H1 (cell line): Measurements from ENCODE around the gene THBS4. TPM values are rescaled to one million over a fixed set of nuclear protein-coding genes. Genes with fewer than 3 reads are reported as not detected.

Source experiments
- CTCF ChIA-PET: fragments of 300-600 bp; sonication (Branson Sonifier 250); formaldehyde crosslinking; loops from one replicate; lab custom pipeline; 2021; ENCODE audit not compliant: partially characterized antibody; lab: Charles Lee
- POLR2A ChIA-PET: fragments of 300-600 bp; sonication (Branson Sonifier 250); formaldehyde crosslinking; loops from one replicate; lab custom pipeline; 2021; ENCODE audit warnings: inconsistent platforms; ENCODE audit not compliant: partially characterized antibody; lab: Charles Lee
- DNase-seq, 2 experiments: peaks; one replicate each; pipeline versions ENCODE4 v3.0.0 to v3.0.0-alpha.2; 2010 to 2022; ENCODE audit warnings: low spot score in 2 of 2, low read depth in 1 of 2, mixed read lengths in 1 of 2
- FAIRE-seq: peaks from 2 replicates; lab custom pipeline; 2011; peaks lifted over from hg19 to GRCh38; lab: Jason Lieb, UNC
- H2AFZ ChIP-seq: 2 replicates; pipeline ENCODE4 v1.8.1; 2012; ENCODE audit warnings: low read length, inconsistent platforms
- H2AK5ac ChIP-seq: 2 replicates; pipeline ENCODE4 v1.6.1; 2013; ENCODE audit warnings: low read depth, low read length
- H2BK120ac ChIP-seq: replicated peaks from 2 replicates; pipeline ENCODE3; 2013; ENCODE audit warnings: low read depth, low read length, inconsistent platforms
- H2BK12ac ChIP-seq: 2 replicates; pipeline ENCODE4 v1.6.1; 2013; ENCODE audit warnings: low read depth, low read length
- H2BK15ac ChIP-seq: 2 replicates; pipeline ENCODE4 v1.6.1; 2013; ENCODE audit warnings: low read length
- H2BK20ac ChIP-seq: 2 replicates; pipeline ENCODE4 v1.6.1; 2013; ENCODE audit warnings: low read length
- H2BK5ac ChIP-seq: 2 replicates; pipeline ENCODE4 v1.6.1; 2013; ENCODE audit warnings: low read depth, low read length
- H3K14ac ChIP-seq: 2 replicates; pipeline ENCODE4 v1.6.1; 2013; ENCODE audit warnings: inconsistent platforms; ENCODE audit not compliant: insufficient read length
- H3K18ac ChIP-seq: 2 replicates; pipeline ENCODE4 v1.6.1; 2013; ENCODE audit warnings: low read length; ENCODE audit errors: extremely low read depth
- H3K23ac ChIP-seq: 2 replicates; pipeline ENCODE4 v1.6.1; 2013; ENCODE audit warnings: inconsistent platforms; ENCODE audit not compliant: insufficient read length
- H3K23me2 ChIP-seq: 2 replicates; pipeline ENCODE4 v1.6.1; 2013; ENCODE audit warnings: low read depth, low read length
- H3K27ac ChIP-seq: 2 replicates; pipeline ENCODE4 v1.6.1; 2011; ENCODE audit warnings: low read depth, low read length, inconsistent platforms
- H3K27me3 ChIP-seq, 4 experiments: replicated peaks in 1 of 4; 1 replicate in 1 of 4; 2 replicates in 3 of 4; pipeline versions ENCODE4 v1.6.1 to v1.8.1; 2011 to 2013; ENCODE audit warnings: low read length in 3 of 4, mild to moderate bottlenecking in 3 of 4, inconsistent platforms in 2 of 4, mixed read lengths in 2 of 4, moderate library complexity in 1 of 4; ENCODE audit not compliant: control insufficient read depth in 3 of 4, insufficient read depth in 3 of 4; ENCODE audit errors: extremely low read depth in 1 of 4
- H3K36me3 ChIP-seq, 4 experiments: 2 replicates each; pipeline versions ENCODE4 v1.6.1 to v1.8.1; 2011 to 2013; ENCODE audit warnings: mild to moderate bottlenecking in 4 of 4, low read length in 3 of 4, moderate library complexity in 2 of 4, control low read depth in 1 of 4, inconsistent platforms in 1 of 4; ENCODE audit not compliant: insufficient read depth in 4 of 4, control insufficient read depth in 2 of 4
- H3K4ac ChIP-seq: replicated peaks from 2 replicates; pipeline ENCODE3; 2013; ENCODE audit warnings: low read length, low read depth, mixed read lengths, inconsistent platforms; ENCODE audit not compliant: insufficient read length
- H3K4me1 ChIP-seq, 4 experiments: replicated peaks in 1 of 4; 1 replicate in 1 of 4; 2 replicates in 3 of 4; pipeline versions ENCODE4 v1.6.1 to v1.8.1; 2011 to 2013; ENCODE audit warnings: low read length in 3 of 4, inconsistent platforms in 2 of 4, mixed read lengths in 1 of 4; ENCODE audit not compliant: insufficient read depth in 4 of 4, control insufficient read depth in 3 of 4
- H3K4me2 ChIP-seq, 2 experiments: 2 replicates each; pipeline versions ENCODE4 v1.6.1 to v1.8.1; 2011 to 2013; ENCODE audit warnings: low read depth in 2 of 2, low read length in 2 of 2, control low read depth in 1 of 2, inconsistent platforms in 1 of 2, mild to moderate bottlenecking in 1 of 2; ENCODE audit not compliant: insufficient read depth in 1 of 2
- H3K4me3 ChIP-seq, 4 experiments: fragments of 200-600, 300-600 bp in 1 of 4; sonication (generic), shearing (Covaris generic), sonication (Bioruptor Twin) in 1 of 4; 2 replicates each; pipeline versions ENCODE4 v1.5.1 to v1.8.1; 2011 to 2016; ENCODE audit warnings: low read length in 4 of 4, low read depth in 3 of 4, control low read depth in 2 of 4, inconsistent platforms in 2 of 4, mild to moderate bottlenecking in 2 of 4, mixed read lengths in 1 of 4, moderate library complexity in 1 of 4; ENCODE audit not compliant: insufficient read depth in 2 of 4; ENCODE audit errors: extremely low read depth in 1 of 4
- H3K56ac ChIP-seq: replicated peaks from 2 replicates; pipeline ENCODE3; 2013; ENCODE audit warnings: low read depth, mild to moderate bottlenecking, mixed read lengths, low read length, inconsistent platforms; ENCODE audit not compliant: insufficient read length
- H3K79me1 ChIP-seq: 2 replicates; pipeline ENCODE4 v1.6.1; 2013; ENCODE audit warnings: low read depth, low read length, control low read depth
- H3K79me2 ChIP-seq, 2 experiments: 2 replicates each; pipeline versions ENCODE4 v1.6.1 to v1.8.1; 2012 to 2013; ENCODE audit warnings: low read length in 2 of 2, mild to moderate bottlenecking in 2 of 2, inconsistent platforms in 1 of 2; ENCODE audit not compliant: insufficient read depth in 2 of 2, control insufficient read depth in 1 of 2
- H3K9ac ChIP-seq, 4 experiments: replicated peaks in 1 of 4; 1 replicate in 1 of 4; 2 replicates in 3 of 4; pipeline versions ENCODE4 v1.6.1 to v1.8.1; 2011 to 2013; ENCODE audit warnings: low read depth in 3 of 4, low read length in 3 of 4, control low read depth in 2 of 4, mild to moderate bottlenecking in 2 of 4, moderate library complexity in 2 of 4, inconsistent platforms in 1 of 4; ENCODE audit errors: extremely low read depth in 1 of 4
- H3K9me3 ChIP-seq, 2 experiments: 2 replicates each; pipeline versions ENCODE4 v1.6.1 to v1.8.1; 2012 to 2013; ENCODE audit warnings: mild to moderate bottlenecking in 2 of 2, moderate library complexity in 2 of 2, control low read depth in 1 of 2, inconsistent platforms in 1 of 2, low read depth in 1 of 2, low read length in 1 of 2, mixed read lengths in 1 of 2; ENCODE audit not compliant: insufficient read depth in 2 of 2
- H4K20me1 ChIP-seq, 2 experiments: replicated peaks in 1 of 2; 2 replicates each; pipeline versions ENCODE3 to v1.8.1; 2011 to 2013; ENCODE audit warnings: inconsistent platforms in 2 of 2, low read length in 2 of 2, mild to moderate bottlenecking in 1 of 2; ENCODE audit not compliant: insufficient read depth in 2 of 2, control insufficient read depth in 1 of 2
- H4K5ac ChIP-seq: 2 replicates; pipeline ENCODE4 v1.6.1; 2013; ENCODE audit warnings: low read length, low read depth, mixed read lengths, inconsistent platforms; ENCODE audit not compliant: insufficient read length
- H4K8ac ChIP-seq: 2 replicates; pipeline ENCODE4 v1.8.0; 2013; ENCODE audit warnings: mild to moderate bottlenecking, moderate library complexity, low read length, inconsistent platforms; ENCODE audit not compliant: insufficient read depth; ENCODE audit errors: extremely low read depth
- H4K91ac ChIP-seq: replicated peaks from 2 replicates; pipeline ENCODE3; 2013; ENCODE audit warnings: low read length, mixed read lengths, inconsistent platforms; ENCODE audit not compliant: insufficient read length
- ATF3 ChIP-seq: IDR thresholded peaks from 2 replicates; pipeline ENCODE4 v1.6.1; 2011; ENCODE audit warnings: low read depth, mild to moderate bottlenecking, low read length; ENCODE audit not compliant: insufficient read depth
- BACH1 ChIP-seq: IDR thresholded peaks from 2 replicates; pipeline ENCODE4 v1.6.1; 2012; ENCODE audit warnings: low read length, improper control_type of control experiment
- BRCA1 ChIP-seq: IDR thresholded peaks from 2 replicates; pipeline ENCODE4 v1.6.1; 2012; ENCODE audit warnings: low read depth, low read length, improper control_type of control experiment
- EZH2 ChIP-seq: fragments of 200-600 bp; sonication (generic); IDR thresholded peaks from 2 replicates; pipeline ENCODE4 v1.7.1; 2012; ENCODE audit warnings: low read depth, mild to moderate bottlenecking, moderate library complexity, low read length, inconsistent platforms; ENCODE audit not compliant: severe bottlenecking
- GTF2F1 ChIP-seq: IDR thresholded peaks from 2 replicates; pipeline ENCODE4 v1.6.1; 2012; ENCODE audit warnings: low read depth, low read length, improper control_type of control experiment, borderline replicate concordance
- HDAC2 ChIP-seq, 2 experiments: fragments of 300-600 bp in 1 of 2; sonication (generic) in 1 of 2; IDR thresholded peaks; 2 replicates each; pipeline ENCODE4 v1.6.1; 2011 to 2012; ENCODE audit warnings: low read depth in 2 of 2, low read length in 2 of 2, mild to moderate bottlenecking in 2 of 2, moderate library complexity in 2 of 2, borderline replicate concordance in 1 of 2, inconsistent platforms in 1 of 2
- HDAC6 ChIP-seq: IDR thresholded peaks from one replicate; pipeline ENCODE4 v1.7.1; 2012; ENCODE audit warnings: low read depth, mild to moderate bottlenecking, inconsistent platforms, low read length, moderate library complexity
- JUND ChIP-seq: IDR thresholded peaks from 2 replicates; pipeline ENCODE4 v1.6.1; 2011; ENCODE audit warnings: mild to moderate bottlenecking, improper control_type of control experiment, low read length
- KDM1A ChIP-seq: fragments of 200-600, 300-600 bp; sonication (generic); IDR thresholded peaks from 2 replicates; pipeline ENCODE4 v1.7.1; 2016; ENCODE audit warnings: mild to moderate bottlenecking, low read length, borderline replicate concordance
- NANOG ChIP-seq: IDR thresholded peaks from 2 replicates; pipeline ENCODE4 v1.6.1; 2011; ENCODE audit warnings: low read length, low read depth, mild to moderate bottlenecking, inconsistent platforms; ENCODE audit not compliant: insufficient read depth, poor library complexity, severe bottlenecking
- SIRT6 ChIP-seq: IDR thresholded peaks from one replicate; pipeline ENCODE4 v1.7.1; 2012; ENCODE audit warnings: low read length, inconsistent platforms
- SIX5 ChIP-seq: IDR thresholded peaks from 2 replicates; pipeline ENCODE4 v1.6.1; 2011; ENCODE audit warnings: mild to moderate bottlenecking, low read depth, low read length
- TAF7 ChIP-seq: optimal IDR thresholded peaks from 2 replicates; pipeline ENCODE3; 2011; ENCODE audit warnings: low read depth, mild to moderate bottlenecking, inconsistent platforms, low read length, moderate library complexity, borderline replicate concordance
- WGBS, 2 experiments: shearing (Covaris generic) in 1 of 2; methylation state at CpG; one replicate each; pipeline versions ENCODE4 v1.1.6 to v1.1.7; 2013 to 2015; ENCODE audit warnings: low lambda C conversion rate in 2 of 2, mixed read lengths in 2 of 2, inconsistent platforms in 1 of 2, low coverage in 1 of 2, missing lambda C conversion rate in 1 of 2; ENCODE audit not compliant: insufficient replicate concordance in 2 of 2, insufficient coverage in 1 of 2, insufficient read length in 1 of 2; ENCODE audit errors: extremely low coverage in 1 of 2, missing lambda C conversion rate in 1 of 2; 5-methylcytosine and 5-hydroxymethylcytosine counted together
- polyA plus RNA-seq, 7 experiments: library from polyadenylated mRNA; depleted of rRNA in 3 of 7; stranded (reverse) in 5 of 7; unstranded in 2 of 7; fragments of >200 nt in 5 of 7; fragments of 200-250 nt in 2 of 7; gene quantifications; 1 replicate in 5 of 7; 2 replicates in 1 of 7; 4 replicates in 1 of 7; pipeline versions ENCODE4 v1.2.1 to v1.2.3, GENCODE V29; 2011 to 2013; ENCODE audit warnings: missing spikeins in 2 of 7, mixed read lengths in 2 of 7
- total RNA-seq: library from RNA; stranded (reverse); fragmentation: NEBNext Ultra II Directional; extraction: Animal tissue kit (Norgen Biotek cat#: 25700); gene quantifications from 2 replicates; pipeline ENCODE4 v1.2.1, GENCODE V29; 2021

THBS4 gene
- total and polyA plus RNA-seq, 2 of the 8 experiments (the other 6 are each of a cell fraction or from before 2014, with no cell fraction given) = 12.8 to 25.4 TPM

DNA sequence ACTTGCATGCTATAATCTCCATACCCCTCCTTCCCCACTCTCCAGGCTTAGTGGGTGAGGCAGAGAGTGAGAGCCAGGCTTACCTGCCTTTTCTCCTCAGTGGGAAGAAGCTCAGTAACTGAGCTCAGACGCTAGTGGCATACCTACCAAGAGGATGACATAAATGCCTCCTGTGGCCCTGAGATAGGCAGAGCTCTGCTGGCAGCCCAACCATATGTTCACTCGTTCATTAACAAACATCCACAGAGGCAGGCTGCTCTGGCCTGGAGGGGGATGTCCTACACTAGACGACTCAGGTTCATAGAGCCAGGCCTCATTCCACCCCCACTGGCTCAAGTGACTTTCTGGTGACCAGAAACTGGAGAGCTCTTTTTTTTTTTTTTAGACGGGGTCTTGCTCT is 81.3 kb downstream of the THBS4 start:
- no peak overlapping the region for H4K8ac ChIP-seq
- H3K14ac ChIP-seq = no peak overlapping the region
- peaks cover 0 to 3% (median 3%) of the 10 kb centered on the region in 4 experiments; a peak in 2 of 7 replicates for H3K4me1 ChIP-seq
- H3K79me2 ChIP-seq = no peaks in the 10 kb centered on the region
- FAIRE-seq = no peak
- H3K36me3 ChIP-seq = no peaks in the 10 kb centered on the region
- H4K91ac ChIP-seq = no peak overlapping the region
- H2AFZ ChIP-seq = no peak overlapping the region
- H3K79me1 ChIP-seq = no peaks in the 10 kb centered on the region
- no peak overlapping the region for H2BK5ac ChIP-seq
- no peak overlapping the region for H2BK120ac ChIP-seq
- no peak overlapping the region for H2BK12ac ChIP-seq
- no peak overlapping the region for H3K23ac ChIP-seq
- H3K9ac ChIP-seq = no peak overlapping the region
- H3K4me3 ChIP-seq = no peak overlapping the region
- no peak overlapping the region for H3K4ac ChIP-seq
- 0 out of 2 replicates have a peak overlapping the region, but pooled peaks have one; percentile 12 for H2BK15ac ChIP-seq
- no peaks in the 10 kb centered on the region for H3K23me2 ChIP-seq
- no peak overlapping the region for H3K27ac ChIP-seq
- H3K27me3 ChIP-seq = 0 out of 7 replicates have a peak, but pooled peaks cover 0 to 2% (median 0%) of the 10 kb centered on the region in 4 experiments
- no peak for DNase-seq
- POLR2A ChIA-PET = interaction anchor here (0.6 to 1.0 kb wide), 2 partner anchors 11 to 333 kb away, joined by 3 to 6 read pairs; no protein-coding TSS in a partner anchor
- 86% methylated on average over 3 of the region's 4 CpGs; no CpG with 5 or more reads in 1 of the 2 experiments for WGBS, 2 experiments
- TF ChIP-seq KDM1A (no peak), JUND (no peak), BACH1 (no peak), SIX5 (no peak), SIRT6 (no peak), GTF2F1 (no peak), ATF3 (no peak), HDAC2 (IDR thresholded peaks at IDR 0.05; ENCODE audit: borderline replicate concordance in 1 of 2, low read depth in 2 of 2, low read length in 2 of 2) (no peak), HDAC6 (no peak), TAF7 (no peak), EZH2 (no peak), NANOG (no peak), BRCA1 (no peak)
- H3K4me2 ChIP-seq = no peak overlapping the region
- CTCF ChIA-PET = interaction anchor here (0.9 to 3.1 kb wide), 7 partner anchors 10 to 287 kb away, joined by 3 to 15 read pairs (median 3); no protein-coding TSS in a partner anchor
- H4K5ac ChIP-seq = no peak overlapping the region
- no peak overlapping the region for H2AK5ac ChIP-seq
- H4K20me1 ChIP-seq = no peaks in the 10 kb centered on the region
- peaks cover 0 to 3% of the 10 kb centered on the region in 2 experiments; a peak in 1 of 4 replicates for H3K9me3 ChIP-seq
- H3K18ac ChIP-seq = no peak overlapping the region
- no peak overlapping the region for H3K56ac ChIP-seq
- no peak overlapping the region; the same call in 1 of the 2 replicates for H2BK20ac ChIP-seq
